Vagina (tissue), 2 donors: ENCODE measurements around the gene GIGYF2. TPM values are rescaled to one million over a fixed set of nuclear protein-coding genes. Genes with fewer than 3 reads are reported as not detected.

Experiments used
- DNase-seq, 2 donors: peaks; one replicate each; pipeline ENCODE4 v3.0.0-alpha.2; 2017; ENCODE audit errors: extremely low spot score in 2 of 2
- H3K27ac ChIP-seq: fragments of 200-600 bp; sonication (generic); one replicate; pipeline ENCODE4 v1.5.1; 2019
- H3K27me3 ChIP-seq: fragments of 200-600 bp; sonication (generic); one replicate; pipeline ENCODE4 v1.5.1; 2019
- H3K36me3 ChIP-seq, 2 donors: fragments of 200-600 bp; sonication (generic); one replicate each; pipeline ENCODE4 v1.5.1; 2017 to 2019
- H3K4me1 ChIP-seq: fragments of 200-600 bp; sonication (generic); one replicate; pipeline ENCODE4 v1.5.1; 2019
- H3K4me3 ChIP-seq, 2 donors: fragments of 200-600 bp; sonication (generic); 1 replicate in 1 of 2; 2 replicates in 1 of 2; pipeline ENCODE4 v1.5.1; 2016 to 2019
- H3K9me3 ChIP-seq: fragments of 200-600 bp; sonication (generic); one replicate; pipeline ENCODE4 v1.5.1; 2019
- POLR2A ChIP-seq, 2 donors: fragments of 450-650 bp; IDR thresholded peaks; one replicate each; pipeline ENCODE4 v1.6.1; 2017; ENCODE audit warnings: antibody characterized with exemption in 2 of 2, mild to moderate bottlenecking in 2 of 2, moderate library complexity in 2 of 2
- POLR2AphosphoS5 ChIP-seq, 2 donors: sonication (generic); formaldehyde crosslinking; IDR thresholded peaks; one replicate each; pipeline ENCODE4 v1.9.0; 2017; ENCODE audit warnings: antibody characterized with exemption in 2 of 2, mild to moderate bottlenecking in 2 of 2, low read depth in 1 of 2; ENCODE audit not compliant: insufficient read depth in 1 of 2
- intact Hi-C: fragments of 100-400 bp; cut with DNase I; formaldehyde crosslinking; loops from one replicate; pipeline ENCODE4 v1.15.1; 2023
- total RNA-seq: library from RNA; depleted of rRNA; stranded (reverse); fragments of >200 nt; gene quantifications from one replicate; pipeline ENCODE4 v1.2.3, GENCODE V29; 2016
- TF ChIP-seq, protein P1 (sequence below), 3 experiments: fragments of 450-650 bp in 2 of 3; fragments of 200-600 bp in 1 of 3; sonication (generic) in 1 of 3; IDR thresholded peaks; one replicate each; pipeline ENCODE4 v1.5.1; 2017 to 2019; ENCODE audit warnings: antibody characterized with exemption in 3 of 3, mild to moderate bottlenecking in 2 of 3, moderate library complexity in 2 of 3

The GIGYF2 gene
- total RNA-seq, 1 donor from 2014 or later, result 69.0 TPM

- no peaks in the 10 kb centered on the region for H3K36me3 ChIP-seq
- H3K4me1 ChIP-seq, result peaks cover 53% of the 10 kb centered on the region
- TF ChIP-seq POLR2A (IDR thresholded peaks at IDR 0.05), result no peak
- TF ChIP-seq, protein P1, sequence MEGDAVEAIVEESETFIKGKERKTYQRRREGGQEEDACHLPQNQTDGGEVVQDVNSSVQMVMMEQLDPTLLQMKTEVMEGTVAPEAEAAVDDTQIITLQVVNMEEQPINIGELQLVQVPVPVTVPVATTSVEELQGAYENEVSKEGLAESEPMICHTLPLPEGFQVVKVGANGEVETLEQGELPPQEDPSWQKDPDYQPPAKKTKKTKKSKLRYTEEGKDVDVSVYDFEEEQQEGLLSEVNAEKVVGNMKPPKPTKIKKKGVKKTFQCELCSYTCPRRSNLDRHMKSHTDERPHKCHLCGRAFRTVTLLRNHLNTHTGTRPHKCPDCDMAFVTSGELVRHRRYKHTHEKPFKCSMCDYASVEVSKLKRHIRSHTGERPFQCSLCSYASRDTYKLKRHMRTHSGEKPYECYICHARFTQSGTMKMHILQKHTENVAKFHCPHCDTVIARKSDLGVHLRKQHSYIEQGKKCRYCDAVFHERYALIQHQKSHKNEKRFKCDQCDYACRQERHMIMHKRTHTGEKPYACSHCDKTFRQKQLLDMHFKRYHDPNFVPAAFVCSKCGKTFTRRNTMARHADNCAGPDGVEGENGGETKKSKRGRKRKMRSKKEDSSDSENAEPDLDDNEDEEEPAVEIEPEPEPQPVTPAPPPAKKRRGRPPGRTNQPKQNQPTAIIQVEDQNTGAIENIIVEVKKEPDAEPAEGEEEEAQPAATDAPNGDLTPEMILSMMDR (IDR thresholded peaks at IDR 0.05), result no peak
- TF ChIP-seq POLR2AphosphoS5 (IDR thresholded peaks at IDR 0.05; ENCODE audit: insufficient read depth in 1 of 2, low read depth in 1 of 2), result no peak
- DNase-seq, result no peak
- no peaks in the 10 kb centered on the region for H3K27me3 ChIP-seq
- intact Hi-C loops, result loop anchor here (5.0 kb wide), 1 partner anchor 1086 kb away; no protein-coding TSS in a partner anchor
- H3K27ac ChIP-seq, result peak overlapping the region; percentile 97
- peak overlapping the region; percentile 85 to 93 for H3K4me3 ChIP-seq
- H3K9me3 ChIP-seq, result no peaks in the 10 kb centered on the region
Observed at GRCh38 chr2:232698556-232699091, 1.5 kb downstream of the GIGYF2 start.

DNA sequence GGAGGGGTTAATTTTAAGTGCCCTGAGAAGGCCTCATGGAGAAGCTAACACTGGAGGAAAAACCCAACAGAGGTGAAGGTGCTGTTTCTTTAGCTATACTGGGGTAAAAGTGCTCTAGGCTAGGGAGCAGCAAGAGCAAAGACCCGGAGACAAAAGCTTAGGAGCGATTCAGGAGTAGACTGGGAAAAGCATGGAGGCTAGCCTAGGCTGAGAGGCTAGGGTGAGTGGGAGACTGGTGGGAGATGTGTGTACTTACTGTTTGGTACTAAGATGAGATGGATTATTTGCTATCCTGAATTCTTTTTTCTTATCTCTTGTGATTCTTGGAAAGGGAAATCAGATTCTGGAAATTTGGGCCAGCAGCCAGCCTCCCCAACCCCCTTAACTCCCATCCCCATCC lies 2.0 kb downstream of the GIGYF2 start:
- H3K4me1 ChIP-seq, result peaks cover 53% of the 10 kb centered on the region
- TF ChIP-seq, protein P1 (IDR thresholded peaks at IDR 0.05), result no peak
- TF ChIP-seq POLR2AphosphoS5 (IDR thresholded peaks at IDR 0.05; ENCODE audit: insufficient read depth in 1 of 2, low read depth in 1 of 2), result no peak
- no peak for TF ChIP-seq POLR2A (IDR thresholded peaks at IDR 0.05)
- intact Hi-C loops, result loop anchor here (5.0 kb wide), 1 partner anchor 1087 kb away; no protein-coding TSS in a partner anchor

DNA sequence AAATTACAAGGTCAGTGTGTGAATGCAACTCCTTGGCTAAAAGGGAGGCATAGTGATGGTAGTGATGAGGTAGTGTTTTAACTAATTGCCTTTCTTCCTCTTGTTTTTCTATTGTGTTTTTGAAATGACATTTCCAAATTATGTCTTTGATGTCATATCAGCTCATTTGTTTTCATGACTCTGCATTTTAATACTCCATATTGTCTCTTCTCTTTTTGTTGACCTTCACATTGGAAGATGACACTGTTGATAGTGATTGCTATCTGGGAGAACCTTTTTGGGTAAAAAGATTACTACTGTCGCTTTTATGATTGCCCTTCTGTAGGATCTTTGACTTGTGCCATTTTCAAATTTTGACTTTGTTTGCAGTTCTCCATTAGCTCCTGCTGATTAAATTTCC lies 3.0 kb downstream of the GIGYF2 start:
- Histone ChIP-seq H3K36me3 (peaks cover 0 to 6% of the 10 kb centered on the region in 2 donors), H3K27ac (no peak overlapping the region), H3K4me3 (no peak overlapping the region), H3K4me1 (peaks cover 53% of the 10 kb centered on the region), H3K9me3 (no peaks in the 10 kb centered on the region), H3K27me3 (no peaks in the 10 kb centered on the region)
- intact Hi-C loops, result no loop called here
- DNase-seq, result no peak
- no peak for TF ChIP-seq POLR2AphosphoS5 (IDR thresholded peaks at IDR 0.05; ENCODE audit: insufficient read depth in 1 of 2, low read depth in 1 of 2)
- TF ChIP-seq POLR2A (IDR thresholded peaks at IDR 0.05), result no peak
- TF ChIP-seq, protein P1 (IDR thresholded peaks at IDR 0.05), result no peak

More for the DNA sequence above, 2.0 kb downstream of the GIGYF2 start:
- Histone ChIP-seq H3K36me3 (peaks cover 0 to 4% of the 10 kb centered on the region in 2 donors), H3K27me3 (no peaks in the 10 kb centered on the region), H3K27ac (no peak overlapping the region), H3K4me3 (peak overlapping the region in 1 of 2 donors; percentile 85), H3K9me3 (no peaks in the 10 kb centered on the region)
- DNase-seq, result no peak

DNA sequence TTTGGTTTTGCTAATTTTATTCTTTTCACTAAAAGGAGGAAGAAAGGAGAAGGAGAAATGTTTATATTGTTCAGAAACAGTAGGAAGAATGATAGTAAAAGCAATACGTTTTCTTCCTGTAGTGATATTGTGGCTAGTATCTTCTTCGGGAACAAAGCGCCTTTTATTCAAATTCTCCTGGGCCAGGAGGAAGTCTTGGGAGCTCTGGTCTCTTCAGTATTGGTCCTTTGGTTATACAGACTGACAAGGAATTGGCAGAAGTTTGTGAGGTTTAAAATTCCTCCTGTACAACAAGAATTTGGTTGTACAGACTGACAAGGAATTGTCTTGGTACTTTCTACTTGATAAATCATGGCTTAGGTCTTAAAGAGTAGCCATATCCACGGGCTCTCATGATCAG lies 9.9 kb downstream of the GIGYF2 start:
- TF ChIP-seq POLR2A (IDR thresholded peaks at IDR 0.05) (no peak), POLR2AphosphoS5 (IDR thresholded peaks at IDR 0.05; ENCODE audit: insufficient read depth in 1 of 2, low read depth in 1 of 2) (no peak)
- TF ChIP-seq, protein P1 (IDR thresholded peaks at IDR 0.05), result no peak
- Histone ChIP-seq H3K9me3 (no peaks in the 10 kb centered on the region), H3K27ac (no peak overlapping the region), H3K27me3 (no peaks in the 10 kb centered on the region), H3K36me3 (peaks cover 0 to 25% of the 10 kb centered on the region in 2 donors), H3K4me3 (no peak overlapping the region), H3K4me1 (peaks cover 11% of the 10 kb centered on the region)
- DNase-seq, result no peak
- intact Hi-C loops, result no loop called here

GRCh38 chr2:232713505-232713904 lies 16.4 kb downstream of the GIGYF2 start:
- no peaks in the 10 kb centered on the region for H3K9me3 ChIP-seq
- DNase-seq, result no peak
- TF ChIP-seq POLR2A (IDR thresholded peaks at IDR 0.05), result no peak
- TF ChIP-seq, protein P1 (IDR thresholded peaks at IDR 0.05), result no peak
- no peak for TF ChIP-seq POLR2AphosphoS5 (IDR thresholded peaks at IDR 0.05; ENCODE audit: insufficient read depth in 1 of 2, low read depth in 1 of 2)
- H3K4me3 ChIP-seq, result no peak overlapping the region
- H3K36me3 ChIP-seq, result no peaks in the 10 kb centered on the region
- no peaks in the 10 kb centered on the region for H3K27me3 ChIP-seq
- H3K4me1 ChIP-seq, result peaks cover 23% of the 10 kb centered on the region
- intact Hi-C loops, result no loop called here
- H3K27ac ChIP-seq, result no peak overlapping the region
